D341Med (cell line): ENCODE data around the gene SCYL2.

Experiments used
- DNase-seq: peaks from one replicate; pipeline ENCODE4 v3.0.0; 2012; ENCODE audit warnings: low spot score

The SCYL2 gene

GRCh38 chr12:100376161-100376560, 109.2 kb downstream of the SCYL2 start:
- no peak for DNase-seq

GRCh38 chr12:100381379-100381778, 114.4 kb downstream of the SCYL2 start:
- DNase-seq: no peak

DNA sequence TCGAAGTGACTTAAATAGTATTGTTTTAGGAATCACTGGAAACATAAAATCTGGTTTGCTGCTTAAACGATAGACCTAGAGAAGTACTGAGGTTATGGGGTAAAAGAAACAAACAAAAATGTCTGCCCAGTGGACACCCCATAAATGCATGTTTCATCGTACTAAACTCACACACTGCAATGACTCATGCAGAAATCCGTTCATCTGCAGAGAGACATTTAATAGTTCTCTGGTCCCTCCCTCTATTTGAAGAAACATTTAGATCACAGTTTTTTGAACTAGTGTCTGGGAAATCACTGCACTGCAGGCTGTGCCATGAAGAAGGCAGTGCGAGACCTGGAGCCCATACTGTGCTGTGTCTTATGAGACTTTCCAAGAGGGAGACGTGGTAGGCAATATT, 115.4 kb downstream of the SCYL2 start:
- no peak for DNase-seq

DNA sequence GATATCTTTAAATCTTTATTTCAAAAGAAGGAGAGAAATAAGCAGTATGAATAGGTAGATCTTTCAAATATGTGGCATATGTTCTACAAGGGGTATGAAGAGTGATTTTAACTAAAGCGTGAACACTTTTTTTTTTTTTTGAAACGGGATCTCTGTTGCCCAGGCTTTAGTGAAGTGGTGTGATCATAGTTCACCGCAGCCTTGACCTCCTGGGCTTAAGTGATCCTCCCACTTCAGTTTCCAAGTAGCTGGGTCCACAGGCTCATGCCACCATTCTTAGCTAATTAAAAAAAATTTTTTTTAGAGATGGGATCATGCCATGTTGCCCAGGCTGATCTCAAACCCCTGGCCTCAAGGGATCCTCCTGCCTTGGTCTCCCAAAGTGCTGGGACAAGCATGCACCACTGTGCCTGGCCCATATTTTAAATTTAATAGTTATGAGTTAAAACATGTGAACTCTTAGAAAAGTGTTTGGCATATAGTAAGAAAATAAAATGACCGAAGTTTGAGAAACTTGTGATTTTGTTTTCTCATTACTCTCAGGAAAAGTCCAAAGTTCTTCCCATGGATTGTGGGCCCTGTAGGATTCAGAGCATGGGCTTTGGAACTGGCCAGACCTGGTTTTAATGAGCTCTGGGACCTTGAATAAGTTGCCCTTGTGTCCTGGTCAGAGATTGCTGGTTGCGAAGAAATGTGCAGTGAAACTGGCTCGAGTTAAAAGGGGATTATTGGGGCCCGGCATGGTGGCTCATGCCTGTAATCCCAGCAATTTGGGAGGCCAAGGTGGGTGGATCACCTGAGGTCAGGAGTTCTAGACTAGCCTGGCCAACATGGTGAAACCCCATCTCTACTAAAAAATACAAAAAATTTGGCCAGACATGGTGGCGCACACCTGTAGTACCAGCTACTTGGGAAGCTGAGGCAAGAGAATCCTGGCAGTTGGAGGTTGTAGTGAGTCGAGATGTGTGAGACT, 116.9 kb downstream of the SCYL2 start:
- no peak for DNase-seq

DNA sequence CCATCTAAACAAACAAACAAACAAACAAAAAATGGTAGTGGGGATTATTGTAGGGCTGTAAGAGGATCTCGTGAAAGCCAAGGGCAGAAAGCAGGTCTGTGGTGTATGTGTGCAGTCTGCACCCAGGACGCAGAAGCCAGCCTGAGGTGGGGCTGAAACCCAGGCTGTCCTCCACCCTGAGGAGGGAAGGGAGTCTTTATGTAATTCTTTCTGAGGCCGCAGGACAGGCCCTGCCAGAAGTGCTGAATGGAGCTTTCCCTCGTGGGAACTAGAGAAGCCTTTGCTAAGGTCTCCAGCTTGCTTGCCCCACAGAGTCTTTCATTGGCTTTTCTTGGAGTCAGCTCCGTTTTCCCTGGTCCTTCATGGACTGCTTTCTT, 117.6 kb downstream of the SCYL2 start:
- no peak for DNase-seq

DNA sequence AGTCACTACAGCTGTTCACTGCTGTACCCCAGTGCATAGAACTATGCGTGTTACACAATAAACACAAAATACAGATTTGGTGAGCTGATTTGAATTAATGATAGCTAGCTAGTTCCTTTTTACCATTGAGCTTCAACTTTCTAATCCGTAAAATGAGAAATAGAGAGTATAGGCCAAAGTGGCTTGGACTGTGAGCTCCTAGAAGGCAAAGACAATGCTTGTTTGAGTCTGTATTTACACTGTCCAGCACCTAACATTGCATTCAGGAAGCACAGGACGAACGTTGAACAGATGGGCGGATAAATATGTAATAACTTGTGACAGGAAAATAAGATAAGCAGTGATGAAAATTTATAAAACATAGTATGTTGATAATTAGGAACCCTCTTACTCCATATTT, 121.4 kb downstream of the SCYL2 start:
- no peak for DNase-seq
